Measurements from ENCODE around the gene TAF8.

TAF8 gene

DNA sequence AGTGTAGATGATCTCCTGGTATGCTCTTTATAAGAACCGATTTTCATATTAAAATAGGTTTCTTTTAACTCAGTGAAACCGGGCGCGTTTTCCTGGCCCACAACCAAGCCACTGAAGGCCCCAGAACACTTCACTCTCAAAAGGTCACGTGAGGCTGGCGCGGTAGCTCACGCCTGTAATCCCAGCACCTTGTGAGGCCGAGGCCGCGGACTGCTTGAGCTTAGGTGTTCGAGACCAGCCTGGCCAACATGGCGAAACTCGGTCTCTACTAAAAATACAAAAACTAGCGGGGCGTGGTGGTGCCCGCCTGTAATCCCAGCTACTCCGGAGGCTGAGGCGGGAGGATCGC is 402 bp upstream of the TAF8 start:
- Histone ChIP-seq H3K36me3 (ENCODE audit: insufficient read depth, low read length) (peaks cover 17% of the 10 kb centered on the region), H3K4me3 (ENCODE audit: low read length) (no peak overlapping the region), H2AFZ (ENCODE audit: low read depth, low read length) (no peak overlapping the region), H3K9me3 (ENCODE audit: low read length) (peaks cover 2% of the 10 kb centered on the region), H3K4me1 (ENCODE audit: insufficient read depth, low read length) (peaks cover 27% of the 10 kb centered on the region), H3K27me3 (ENCODE audit: insufficient read depth, low read length) (peaks cover 20% of the 10 kb centered on the region)

DNA sequence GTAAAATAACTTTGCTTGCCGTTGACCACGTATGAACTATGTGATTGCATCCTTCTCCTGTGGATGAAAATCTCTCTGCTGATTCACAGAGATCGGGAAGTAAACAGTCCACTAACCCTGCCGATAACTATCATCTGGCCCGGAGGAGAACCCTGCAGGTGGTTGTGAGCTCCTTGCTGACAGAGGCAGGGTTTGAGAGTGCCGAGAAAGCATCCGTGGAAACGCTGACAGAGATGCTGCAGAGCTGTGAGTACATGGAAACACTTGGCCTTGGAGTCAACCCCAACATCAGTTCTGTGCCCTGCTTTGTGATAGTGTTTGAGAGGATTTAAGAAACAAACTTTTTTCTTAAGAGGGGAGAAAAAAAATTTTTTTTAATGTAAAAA is 937 bp downstream of the TAF8 start:
- H2AFZ ChIP-seq (ENCODE audit: low read depth, low read length): peak overlapping the region; percentile 53

DNA sequence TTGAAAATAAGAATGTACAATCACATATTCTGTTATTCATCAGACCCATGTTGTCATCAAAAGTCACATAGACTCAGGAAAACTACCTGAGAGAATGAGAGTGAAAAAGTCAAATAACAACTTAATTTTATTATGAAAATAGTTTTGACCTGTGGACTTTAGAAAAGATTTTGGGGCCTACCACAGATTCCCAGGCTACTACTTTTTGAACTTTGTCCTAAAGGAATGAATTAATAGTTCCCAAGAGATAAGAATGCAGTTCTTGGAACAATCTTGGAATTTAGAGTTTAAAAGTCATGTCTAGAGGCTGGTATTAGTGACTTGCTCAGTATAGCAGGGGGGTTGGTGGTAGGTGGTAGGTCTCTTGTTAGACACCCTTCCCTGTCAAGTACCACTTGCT is 3.3 kb downstream of the TAF8 start:
- H3K4me1 ChIP-seq (ENCODE audit: insufficient read depth, low read length): peaks cover 5% of the 10 kb centered on the region
- peaks cover 2% of the 10 kb centered on the region for H3K9me3 ChIP-seq (ENCODE audit: low read length)
- peaks cover 48% of the 10 kb centered on the region for H3K36me3 ChIP-seq (ENCODE audit: insufficient read depth, low read length)
- no peak overlapping the region for H3K4me3 ChIP-seq (ENCODE audit: low read length)
- H2AFZ ChIP-seq (ENCODE audit: low read depth, low read length): no peak overlapping the region
- H3K27me3 ChIP-seq (ENCODE audit: insufficient read depth, low read length): no peaks in the 10 kb centered on the region

More for the DNA sequence above, 937 bp downstream of the TAF8 start:
- peak overlapping the region; percentile 74 for H3K4me3 ChIP-seq (ENCODE audit: low read length)
- H3K36me3 ChIP-seq (ENCODE audit: insufficient read depth, low read length): peaks cover 30% of the 10 kb centered on the region
- H3K9me3 ChIP-seq (ENCODE audit: low read length): peaks cover 2% of the 10 kb centered on the region
- peaks cover 17% of the 10 kb centered on the region for H3K27me3 ChIP-seq (ENCODE audit: insufficient read depth, low read length)
- H3K4me1 ChIP-seq (ENCODE audit: insufficient read depth, low read length): peaks cover 15% of the 10 kb centered on the region

DNA sequence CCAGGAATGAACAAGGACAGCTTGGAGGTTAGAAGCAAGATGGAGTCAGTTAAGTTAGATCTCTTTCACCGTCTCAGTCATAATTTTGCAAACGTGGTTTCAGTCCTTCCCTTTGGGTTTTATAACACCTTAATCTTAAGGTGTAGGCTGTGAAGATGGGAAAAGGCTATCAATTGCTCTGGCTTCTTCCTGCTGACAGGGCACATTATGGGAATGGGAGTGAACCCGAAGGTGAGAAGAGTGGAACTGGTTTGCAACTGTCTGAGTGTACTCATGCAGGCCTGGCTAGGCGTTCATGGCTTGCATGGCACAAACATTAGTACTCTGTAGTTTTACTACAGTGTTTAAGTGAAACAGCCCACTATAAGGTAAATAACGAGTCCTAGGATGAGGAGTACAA is 9.4 kb downstream of the TAF8 start:
- H3K4me3 ChIP-seq (ENCODE audit: low read length): no peak overlapping the region
- H3K36me3 ChIP-seq (ENCODE audit: insufficient read depth, low read length): peaks cover 70% of the 10 kb centered on the region
- no peaks in the 10 kb centered on the region for H3K27me3 ChIP-seq (ENCODE audit: insufficient read depth, low read length)
- no peaks in the 10 kb centered on the region for H3K4me1 ChIP-seq (ENCODE audit: insufficient read depth, low read length)
- peaks cover 3% of the 10 kb centered on the region for H3K9me3 ChIP-seq (ENCODE audit: low read length)
- no peak overlapping the region for H2AFZ ChIP-seq (ENCODE audit: low read depth, low read length)

DNA sequence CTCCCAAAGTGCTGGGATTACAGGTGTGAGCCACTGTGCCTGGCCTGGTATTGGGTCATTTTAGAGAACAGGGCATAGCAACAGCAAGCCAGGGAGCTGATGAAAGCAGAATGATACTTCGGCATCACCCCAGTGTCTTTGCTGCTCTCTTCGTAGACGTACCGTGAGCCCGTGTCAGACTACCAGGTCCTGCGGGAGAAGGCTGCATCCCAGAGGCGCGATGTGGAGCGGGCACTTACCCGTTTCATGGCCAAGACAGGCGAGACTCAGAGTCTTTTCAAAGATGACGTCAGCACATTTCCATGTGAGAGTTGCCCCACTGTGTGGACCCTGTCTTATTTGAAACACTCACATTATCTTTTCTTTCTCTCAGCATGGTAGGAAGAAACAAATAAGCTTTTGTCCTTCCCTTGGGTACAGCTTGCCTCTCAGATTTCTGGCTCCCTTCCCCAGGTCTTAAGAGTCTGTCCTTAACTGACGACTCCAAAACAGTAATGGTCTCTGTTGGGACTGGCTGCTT is 15.9 kb downstream of the TAF8 start:
- Histone ChIP-seq H3K27me3 (ENCODE audit: insufficient read depth, low read length) (no peaks in the 10 kb centered on the region), H3K9me3 (ENCODE audit: low read length) (no peaks in the 10 kb centered on the region), H3K4me1 (ENCODE audit: insufficient read depth, low read length) (no peaks in the 10 kb centered on the region), H3K36me3 (ENCODE audit: insufficient read depth, low read length) (peaks cover 69% of the 10 kb centered on the region), H2AFZ (ENCODE audit: low read depth, low read length) (no peak overlapping the region), H3K4me3 (ENCODE audit: low read length) (no peak overlapping the region)

DNA sequence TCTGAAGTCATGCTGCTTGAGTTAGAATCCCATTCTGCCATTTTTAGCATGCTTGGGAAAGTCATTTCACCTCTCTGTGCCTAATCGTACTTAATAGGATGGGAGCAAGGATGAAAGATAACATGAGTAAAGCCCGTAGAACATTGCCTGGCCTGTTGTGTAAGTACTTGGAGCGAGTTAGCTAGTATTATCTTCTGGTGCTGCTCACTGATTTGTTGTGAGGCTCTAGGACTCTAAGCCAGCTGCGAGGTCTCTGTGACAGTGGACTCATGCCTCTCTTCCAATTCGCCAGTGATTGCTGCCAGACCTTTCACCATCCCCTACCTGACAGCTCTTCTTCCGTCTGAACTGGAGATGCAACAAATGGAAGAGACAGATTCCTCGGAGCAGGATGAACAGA is 17.8 kb downstream of the TAF8 start:
- Histone ChIP-seq H3K36me3 (ENCODE audit: insufficient read depth, low read length) (peaks cover 68% of the 10 kb centered on the region), H3K4me1 (ENCODE audit: insufficient read depth, low read length) (no peaks in the 10 kb centered on the region), H3K9me3 (ENCODE audit: low read length) (no peaks in the 10 kb centered on the region)

DNA sequence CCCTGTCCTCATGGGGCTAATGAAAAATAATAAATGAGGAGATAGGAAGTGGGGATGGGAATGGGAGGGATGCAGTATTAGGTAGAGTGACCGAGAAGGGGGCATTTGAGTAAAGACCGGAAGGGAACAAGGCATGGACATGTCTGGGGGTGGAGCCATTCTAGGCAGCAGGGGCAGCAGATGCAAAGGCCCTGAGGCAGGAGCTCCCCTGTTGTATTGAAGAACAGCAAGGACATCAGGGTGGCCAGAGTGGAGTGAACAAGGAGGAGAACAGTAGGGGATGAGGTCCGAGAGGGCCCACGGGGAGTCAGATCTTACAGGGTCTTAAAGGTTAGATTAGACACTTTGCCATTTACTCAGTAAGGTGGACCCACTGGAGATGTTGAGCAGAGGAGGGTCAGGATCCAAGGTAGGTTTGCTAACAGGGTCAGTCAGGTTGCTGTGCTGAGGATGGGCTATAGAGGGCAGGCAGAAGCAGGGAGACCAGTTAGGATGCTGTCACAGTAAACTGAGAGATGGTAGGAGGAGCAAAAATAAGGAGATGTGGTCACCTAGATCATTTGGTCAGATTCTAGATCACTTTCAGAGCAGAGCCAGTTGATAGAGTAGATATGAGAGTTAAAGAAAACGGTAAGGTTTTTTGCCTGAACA is 18.7 kb downstream of the TAF8 start:
- Histone ChIP-seq H3K36me3 (ENCODE audit: insufficient read depth, low read length) (peaks cover 66% of the 10 kb centered on the region), H3K9me3 (ENCODE audit: low read length) (no peaks in the 10 kb centered on the region), H3K27me3 (ENCODE audit: insufficient read depth, low read length) (no peaks in the 10 kb centered on the region), H3K4me1 (ENCODE audit: insufficient read depth, low read length) (no peaks in the 10 kb centered on the region), H3K4me3 (ENCODE audit: low read length) (no peak overlapping the region), H2AFZ (ENCODE audit: low read depth, low read length) (no peak overlapping the region)

More for the DNA sequence above, 17.8 kb downstream of the TAF8 start:
- Histone ChIP-seq H3K4me3 (ENCODE audit: low read length) (no peak overlapping the region), H3K27me3 (ENCODE audit: insufficient read depth, low read length) (no peaks in the 10 kb centered on the region), H2AFZ (ENCODE audit: low read depth, low read length) (no peak overlapping the region)

DNA sequence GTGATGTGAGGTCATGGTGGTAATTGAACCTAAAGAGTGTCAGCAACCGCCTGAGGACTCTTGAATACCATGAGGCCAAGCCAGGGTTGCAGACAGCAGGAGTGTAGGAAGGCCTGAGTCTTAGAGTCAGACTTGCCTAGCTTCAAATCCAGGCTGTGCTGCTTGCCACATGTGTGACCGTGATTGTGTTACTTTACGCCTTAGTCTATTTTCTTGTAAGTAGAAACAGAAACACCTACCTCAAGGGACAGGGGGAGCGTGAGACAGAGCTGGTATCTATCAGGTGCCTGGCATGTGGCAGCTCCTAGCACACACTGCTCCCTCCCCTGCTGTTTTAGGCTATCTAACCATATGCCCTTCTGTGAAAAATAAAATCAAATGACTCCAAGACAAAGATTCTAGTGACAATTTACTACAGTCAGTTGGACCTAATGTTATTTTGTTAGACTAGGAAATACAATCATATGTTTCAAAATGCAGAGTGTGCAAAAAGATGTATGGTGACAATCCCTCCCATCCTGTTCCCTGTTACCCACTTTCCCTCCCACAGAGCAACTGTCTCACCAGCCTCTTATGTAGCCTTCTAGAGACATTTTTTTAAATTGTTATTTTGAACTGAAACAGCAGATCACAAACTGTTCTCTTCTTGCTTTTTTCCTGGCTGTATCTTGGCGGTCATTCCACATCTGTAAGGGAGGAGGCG is 21.7 kb downstream of the TAF8 start:
- no peaks in the 10 kb centered on the region for H3K4me1 ChIP-seq (ENCODE audit: insufficient read depth, low read length)
- H3K36me3 ChIP-seq (ENCODE audit: insufficient read depth, low read length): peaks cover 56% of the 10 kb centered on the region
- H3K9me3 ChIP-seq (ENCODE audit: low read length): no peaks in the 10 kb centered on the region
- no peaks in the 10 kb centered on the region for H3K27me3 ChIP-seq (ENCODE audit: insufficient read depth, low read length)
- H3K4me3 ChIP-seq (ENCODE audit: low read length): no peak overlapping the region
- H2AFZ ChIP-seq (ENCODE audit: low read depth, low read length): no peak overlapping the region

DNA sequence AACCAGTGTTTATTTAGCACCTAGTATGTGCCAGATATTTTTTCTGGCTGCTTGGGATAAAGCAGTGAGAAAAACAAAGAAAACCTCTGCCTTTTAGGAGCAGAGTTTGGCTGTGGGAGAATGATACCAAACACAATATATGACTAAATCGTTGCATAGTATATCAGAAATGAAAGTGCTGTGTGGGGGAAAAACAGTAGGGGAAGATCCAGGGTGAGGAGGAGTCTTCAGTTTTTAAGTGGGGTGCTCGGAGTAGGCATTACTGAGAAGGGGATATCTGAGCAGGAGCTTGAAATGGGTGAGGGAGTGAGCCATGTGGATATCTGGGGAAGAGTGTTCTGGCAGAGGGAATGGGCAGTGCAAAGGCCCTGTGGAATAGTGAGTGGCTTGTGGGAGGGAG is 23.0 kb downstream of the TAF8 start:
- Histone ChIP-seq H3K27me3 (ENCODE audit: insufficient read depth, low read length) (no peaks in the 10 kb centered on the region), H3K9me3 (ENCODE audit: low read length) (no peaks in the 10 kb centered on the region), H3K4me3 (ENCODE audit: low read length) (no peak overlapping the region), H3K36me3 (ENCODE audit: insufficient read depth, low read length) (peaks cover 59% of the 10 kb centered on the region), H2AFZ (ENCODE audit: low read depth, low read length) (no peak overlapping the region), H3K4me1 (ENCODE audit: insufficient read depth, low read length) (no peaks in the 10 kb centered on the region)

DNA sequence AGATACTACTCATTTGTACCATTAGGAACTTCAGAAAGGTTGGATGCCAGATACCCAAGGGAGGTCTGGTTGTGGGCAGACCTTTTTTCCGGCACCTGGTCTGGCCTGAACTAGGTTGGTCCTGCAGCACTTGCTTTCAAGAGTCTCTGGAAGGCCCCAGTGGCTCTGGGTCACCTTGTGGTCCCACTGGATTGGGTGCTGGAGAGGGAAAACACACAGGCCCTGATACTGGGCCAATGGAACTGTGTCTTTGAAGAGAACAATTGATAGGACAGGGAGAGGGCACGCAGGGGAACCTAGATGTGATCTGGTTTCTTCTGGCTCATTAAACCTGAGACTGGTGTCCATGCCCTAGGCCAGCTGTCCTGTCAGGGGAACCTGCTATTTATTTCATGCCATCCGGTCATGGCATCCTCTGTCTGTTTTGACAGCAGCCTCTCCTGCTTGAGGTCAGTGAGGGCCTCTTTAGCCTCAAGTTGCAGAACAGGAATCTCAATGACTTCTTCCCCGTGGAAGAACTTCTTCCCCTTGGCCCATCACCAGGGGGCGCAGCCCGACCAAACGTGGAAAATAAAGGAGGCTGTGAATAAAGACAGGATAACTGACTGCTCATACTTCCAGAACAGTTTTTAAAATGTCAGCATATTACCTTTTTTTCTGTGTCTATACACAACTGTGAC is 25.0 kb downstream of the TAF8 start:
- Histone ChIP-seq H3K27me3 (ENCODE audit: insufficient read depth, low read length) (no peaks in the 10 kb centered on the region), H2AFZ (ENCODE audit: low read depth, low read length) (no peak overlapping the region), H3K36me3 (ENCODE audit: insufficient read depth, low read length) (peaks cover 55% of the 10 kb centered on the region), H3K9me3 (ENCODE audit: low read length) (no peaks in the 10 kb centered on the region), H3K4me1 (ENCODE audit: insufficient read depth, low read length) (no peaks in the 10 kb centered on the region), H3K4me3 (ENCODE audit: low read length) (no peak overlapping the region)

DNA sequence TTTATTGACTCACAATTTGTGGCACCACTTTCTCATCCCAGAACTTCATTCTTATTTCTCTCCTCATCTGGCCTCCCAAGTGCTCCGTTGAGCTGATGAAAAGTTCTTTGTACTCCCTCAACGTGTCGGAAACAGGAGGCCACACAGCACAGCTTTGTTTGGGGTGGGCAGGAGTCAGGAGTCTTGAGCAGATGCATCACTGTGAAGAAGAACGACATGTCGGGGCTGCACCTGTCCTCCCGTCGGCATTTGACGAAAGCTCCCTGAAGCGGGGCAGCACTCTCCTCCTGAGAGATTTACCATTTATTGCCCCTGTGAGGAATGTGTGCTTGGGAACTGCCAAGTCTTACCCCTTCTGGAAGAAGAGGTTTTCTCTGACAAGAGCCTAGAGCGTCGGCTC is 28.1 kb downstream of the TAF8 start:
- no peaks in the 10 kb centered on the region for H3K9me3 ChIP-seq (ENCODE audit: low read length)
- no peak overlapping the region for H2AFZ ChIP-seq (ENCODE audit: low read depth, low read length)
- no peak overlapping the region for H3K4me3 ChIP-seq (ENCODE audit: low read length)
- H3K4me1 ChIP-seq (ENCODE audit: insufficient read depth, low read length): no peaks in the 10 kb centered on the region
- no peaks in the 10 kb centered on the region for H3K27me3 ChIP-seq (ENCODE audit: insufficient read depth, low read length)
- H3K36me3 ChIP-seq (ENCODE audit: insufficient read depth, low read length): peaks cover 35% of the 10 kb centered on the region

DNA sequence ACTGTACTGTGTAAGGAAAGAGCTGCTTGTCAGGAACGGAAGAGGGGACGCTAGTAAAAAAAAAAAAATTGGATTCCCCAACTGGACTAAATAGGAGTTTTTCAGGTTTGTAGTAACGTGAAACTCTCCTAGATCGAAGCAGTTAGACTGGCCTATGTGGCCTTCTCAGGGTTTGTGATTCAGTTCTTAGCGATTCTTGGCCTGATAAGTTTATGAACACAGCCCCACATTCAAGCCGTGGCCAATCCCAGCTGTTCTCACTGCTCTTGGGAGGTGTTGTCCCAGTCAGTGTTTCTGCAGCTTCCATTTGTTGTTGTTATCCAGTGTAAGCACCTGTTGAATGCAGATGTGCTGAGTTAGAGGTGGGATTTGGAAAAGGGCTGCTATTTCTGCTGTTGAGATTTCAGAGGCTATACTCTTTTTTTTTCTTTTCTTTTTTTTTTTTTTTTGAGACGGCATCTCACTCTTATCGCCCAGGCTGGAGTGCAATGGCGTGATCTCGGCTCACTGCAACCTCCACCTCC is 29.7 kb downstream of the TAF8 start:
- Histone ChIP-seq H3K27me3 (ENCODE audit: insufficient read depth, low read length) (no peaks in the 10 kb centered on the region), H3K36me3 (ENCODE audit: insufficient read depth, low read length) (peaks cover 31% of the 10 kb centered on the region), H3K4me1 (ENCODE audit: insufficient read depth, low read length) (no peaks in the 10 kb centered on the region), H3K4me3 (ENCODE audit: low read length) (no peak overlapping the region), H3K9me3 (ENCODE audit: low read length) (no peaks in the 10 kb centered on the region), H2AFZ (ENCODE audit: low read depth, low read length) (no peak overlapping the region)

DNA sequence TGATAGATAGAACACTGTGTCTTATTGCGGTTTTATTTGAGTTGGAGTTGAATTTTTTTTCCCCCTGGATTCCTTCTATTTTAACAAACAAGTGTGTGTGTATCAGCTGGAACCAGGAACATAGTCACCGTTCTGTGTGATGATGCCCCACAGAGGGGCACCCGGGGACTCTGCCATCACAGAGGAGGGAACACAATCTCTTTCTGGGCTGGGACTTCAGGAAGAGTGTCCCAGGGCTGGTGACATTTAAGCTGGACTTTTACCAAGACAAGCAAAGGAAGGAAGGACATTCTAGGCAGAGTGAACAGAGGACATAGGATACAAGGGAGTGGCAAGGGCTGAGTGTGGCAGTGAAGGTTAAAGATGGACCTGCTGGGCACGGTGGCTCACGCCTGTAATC is 33.2 kb downstream of the TAF8 start:
- no peak overlapping the region for H3K4me3 ChIP-seq (ENCODE audit: low read length)
- no peaks in the 10 kb centered on the region for H3K4me1 ChIP-seq (ENCODE audit: insufficient read depth, low read length)
- no peaks in the 10 kb centered on the region for H3K27me3 ChIP-seq (ENCODE audit: insufficient read depth, low read length)
- H3K36me3 ChIP-seq (ENCODE audit: insufficient read depth, low read length): peaks cover 9% of the 10 kb centered on the region
- no peaks in the 10 kb centered on the region for H3K9me3 ChIP-seq (ENCODE audit: low read length)
- H2AFZ ChIP-seq (ENCODE audit: low read depth, low read length): no peak overlapping the region
